HCT116 (cell line): ENCODE data around the gene ALKBH8. TPM values are rescaled to one million over a fixed set of nuclear protein-coding genes. Genes with fewer than 3 reads are reported as not detected.

Experiments used
- ATAC-seq: fragments of 200-7000 bp; cut with Tn5 transposase; 2 replicates; pipeline ENCODE4 v1.9.1; 2020; ENCODE audit warnings: mild to moderate bottlenecking, moderate library complexity
- BruUV-seq: library from RNA; stranded (reverse); fragments of 400-500 nt; replicated peaks from 2 replicates; lab custom pipeline; 2021; lab: Mats Ljungman, UMichigan
- CTCF ChIA-PET: fragments of 300-600 bp; sonication (Branson Sonifier 250); formaldehyde crosslinking; loops from one replicate; lab custom pipeline; 2021; ENCODE audit warnings: antibody characterized with exemption; lab: Charles Lee
- POLR2A ChIA-PET: fragments of 300-600, 350-600 bp; sonication (Branson Sonifier 250); formaldehyde crosslinking; loops from one replicate; lab custom pipeline; 2021; ENCODE audit warnings: antibody characterized with exemption; lab: Charles Lee
- RAD21 ChIA-PET, 2 experiments: fragments of 300-600 bp; sonication (Branson Sonifier 250); formaldehyde crosslinking; loops; one replicate each; lab custom pipeline; 2023; ENCODE audit warnings: low total read pairs in 2 of 2; ENCODE audit not compliant: uncharacterized antibody in 2 of 2, unreplicated experiment in 2 of 2, low non-redundant PET in 1 of 2; lab: Charles Lee
- DNase-seq: peaks from one replicate; pipeline ENCODE4 v3.0.0-alpha.2; 2010; ENCODE audit warnings: low read depth, low spot score
- H2AFZ ChIP-seq: fragments of 200-600 bp; shearing (Covaris generic), sonication (generic); 2 replicates; pipeline ENCODE4 v1.6.1; 2017; ENCODE audit warnings: low read depth, mixed run types, mixed read lengths, antibody characterized with exemption, low read length; ENCODE audit not compliant: poor library complexity, severe bottlenecking
- H3K27ac ChIP-seq: 2 replicates; pipeline ENCODE4 v1.5.1; 2012; ENCODE audit warnings: low read depth, low read length
- H3K27me3 ChIP-seq: fragments of 200-600 bp; sonication (generic); 2 replicates; pipeline ENCODE4 v1.6.1; 2016; ENCODE audit warnings: mixed run types, low read length, mixed read lengths; ENCODE audit not compliant: insufficient read depth
- H3K36me3 ChIP-seq, 2 experiments: fragments of 200-500 bp in 1 of 2; fragments of 200-600 bp in 1 of 2; sonication (Bioruptor generic) in 1 of 2; sonication (generic) in 1 of 2; 2 replicates each; pipeline versions ENCODE4 v1.5.1 to v1.6.1; 2014 to 2016; ENCODE audit warnings: low read length in 2 of 2, inconsistent platforms in 1 of 2, mixed read lengths in 1 of 2, mixed run types in 1 of 2; ENCODE audit not compliant: insufficient read depth in 2 of 2, control insufficient read depth in 1 of 2
- H3K4me1 ChIP-seq, 2 experiments: fragments of 200-600 bp in 1 of 2; sonication (generic) in 1 of 2; 2 replicates each; pipeline versions ENCODE4 v1.5.1 to v1.6.1; 2012 to 2017; ENCODE audit warnings: low read length in 2 of 2, inconsistent platforms in 1 of 2, mild to moderate bottlenecking in 1 of 2, mixed read lengths in 1 of 2, mixed run types in 1 of 2, moderate library complexity in 1 of 2; ENCODE audit not compliant: insufficient read depth in 2 of 2, control insufficient read depth in 1 of 2
- H3K4me2 ChIP-seq: fragments of 200-600 bp; sonication (generic); 2 replicates; pipeline ENCODE4 v1.6.1; 2017; ENCODE audit warnings: mixed run types, low read length, mixed read lengths
- H3K4me3 ChIP-seq, 2 experiments: fragments of 200-600 bp in 1 of 2; sonication (generic) in 1 of 2; replicated peaks in 1 of 2; 2 replicates each; pipeline ENCODE4 v1.5.1; 2011 to 2016; ENCODE audit warnings: low read length in 2 of 2, control low read depth in 1 of 2, low read depth in 1 of 2, mild to moderate bottlenecking in 1 of 2, mixed read lengths in 1 of 2, mixed run types in 1 of 2
- H3K79me2 ChIP-seq: fragments of 200-600 bp; sonication (generic); 2 replicates; pipeline ENCODE4 v1.6.1; 2017; ENCODE audit warnings: mild to moderate bottlenecking, mixed run types, low read length, moderate library complexity, mixed read lengths; ENCODE audit not compliant: insufficient read depth
- H3K9ac ChIP-seq: fragments of 200-600 bp; sonication (generic); 2 replicates; pipeline ENCODE4 v1.6.1; 2016; ENCODE audit warnings: low read length, mixed read lengths
- H3K9me2 ChIP-seq: fragments of 200-600 bp; sonication (generic), shearing (Covaris generic); 2 replicates; pipeline ENCODE4 v1.6.1; 2017; ENCODE audit warnings: mixed run types, mild to moderate bottlenecking, moderate library complexity; ENCODE audit not compliant: insufficient read depth
- H3K9me3 ChIP-seq, 2 experiments: fragments of 200-500 bp in 1 of 2; fragments of 200-600 bp in 1 of 2; sonication (Bioruptor generic) in 1 of 2; sonication (generic) in 1 of 2; 2 replicates each; pipeline ENCODE4 v1.6.1; 2014 to 2017; ENCODE audit warnings: low read length in 2 of 2, mixed read lengths in 2 of 2, inconsistent platforms in 1 of 2, low read depth in 1 of 2, mild to moderate bottlenecking in 1 of 2, mixed run types in 1 of 2, moderate library complexity in 1 of 2; ENCODE audit not compliant: control insufficient read depth in 1 of 2, insufficient read depth in 1 of 2
- H4K20me1 ChIP-seq: fragments of 200-600 bp; sonication (generic), shearing (Covaris generic); 2 replicates; pipeline ENCODE4 v1.6.1; 2017; ENCODE audit warnings: mixed run types, mild to moderate bottlenecking, moderate library complexity; ENCODE audit not compliant: insufficient read depth
- CBX3 ChIP-seq: IDR thresholded peaks from 2 replicates; pipeline ENCODE4 v1.6.1; 2012; ENCODE audit warnings: low read depth
- CTCF ChIP-seq, 3 experiments: fragments of 200-600 bp in 1 of 3; sonication (generic) in 1 of 3; IDR thresholded peaks in 2 of 3; conservative IDR thresholded peaks in 1 of 3; 2 replicates each; pipeline ENCODE4 v1.5.1; 2012 to 2017; ENCODE audit warnings: low read depth in 2 of 3, low read length in 2 of 3, antibody characterized with exemption in 1 of 3, borderline replicate concordance in 1 of 3, control low read depth in 1 of 3, mild to moderate bottlenecking in 1 of 3, mixed read lengths in 1 of 3, mixed run types in 1 of 3, moderate library complexity in 1 of 3; ENCODE audit not compliant: insufficient read depth in 1 of 3
- EGR1 ChIP-seq: IDR thresholded peaks from 2 replicates; pipeline ENCODE4 v1.6.1; 2012; ENCODE audit warnings: low read depth
- ELF1 ChIP-seq: IDR thresholded peaks from 2 replicates; pipeline ENCODE4 v1.6.1; 2012; ENCODE audit warnings: low read depth, borderline replicate concordance
- EZH2 ChIP-seq: fragments of 200-600 bp; sonication (generic); IDR thresholded peaks from 2 replicates; pipeline ENCODE4 v1.6.1; 2017; ENCODE audit warnings: antibody characterized with exemption, mixed run types
- FOSL1 ChIP-seq: IDR thresholded peaks from 2 replicates; pipeline ENCODE4 v1.6.1; 2012; ENCODE audit warnings: low read depth
- POLR2A ChIP-seq: IDR thresholded peaks from 2 replicates; pipeline ENCODE4 v1.7.0; 2011; ENCODE audit warnings: borderline replicate concordance; ENCODE audit not compliant: insufficient read depth, insufficient read length; ENCODE audit errors: extremely low read depth
- POLR2AphosphoS5 ChIP-seq: IDR thresholded peaks from 2 replicates; pipeline ENCODE4 v1.6.1; 2011; ENCODE audit warnings: mild to moderate bottlenecking, low read depth, low read length, moderate library complexity
- RAD21 ChIP-seq: IDR thresholded peaks from 2 replicates; pipeline ENCODE4 v1.6.1; 2012; ENCODE audit warnings: low read depth, mild to moderate bottlenecking
- SIN3A ChIP-seq: IDR thresholded peaks from 2 replicates; pipeline ENCODE4 v1.6.1; 2012; ENCODE audit warnings: low read depth
- SP1 ChIP-seq: IDR thresholded peaks from 2 replicates; pipeline ENCODE4 v1.6.1; 2012; ENCODE audit warnings: low read depth
- SRF ChIP-seq: IDR thresholded peaks from 2 replicates; pipeline ENCODE4 v1.6.1; 2012; ENCODE audit warnings: low read depth
- ZNF274 ChIP-seq: fragments of 200-500 bp; sonication (Bioruptor generic); IDR thresholded peaks from 2 replicates; pipeline ENCODE4 v1.6.1; 2014; ENCODE audit warnings: mild to moderate bottlenecking, low read depth, low read length, inconsistent platforms
- intact Hi-C: fragments of 100-400 bp; cut with micrococcal nuclease; formaldehyde crosslinking; loops from 2 replicates; pipeline ENCODE4 v1.10.0; 2022
- total RNA-seq: library from RNA; stranded (reverse); gene quantifications from one replicate; pipeline ENCODE4 v1.2.1, GENCODE V29; 2021; ENCODE audit not compliant: unreplicated experiment

Gene ALKBH8
- total RNA-seq, 1 experiment from 2014 or later: 11.6 TPM

DNA sequence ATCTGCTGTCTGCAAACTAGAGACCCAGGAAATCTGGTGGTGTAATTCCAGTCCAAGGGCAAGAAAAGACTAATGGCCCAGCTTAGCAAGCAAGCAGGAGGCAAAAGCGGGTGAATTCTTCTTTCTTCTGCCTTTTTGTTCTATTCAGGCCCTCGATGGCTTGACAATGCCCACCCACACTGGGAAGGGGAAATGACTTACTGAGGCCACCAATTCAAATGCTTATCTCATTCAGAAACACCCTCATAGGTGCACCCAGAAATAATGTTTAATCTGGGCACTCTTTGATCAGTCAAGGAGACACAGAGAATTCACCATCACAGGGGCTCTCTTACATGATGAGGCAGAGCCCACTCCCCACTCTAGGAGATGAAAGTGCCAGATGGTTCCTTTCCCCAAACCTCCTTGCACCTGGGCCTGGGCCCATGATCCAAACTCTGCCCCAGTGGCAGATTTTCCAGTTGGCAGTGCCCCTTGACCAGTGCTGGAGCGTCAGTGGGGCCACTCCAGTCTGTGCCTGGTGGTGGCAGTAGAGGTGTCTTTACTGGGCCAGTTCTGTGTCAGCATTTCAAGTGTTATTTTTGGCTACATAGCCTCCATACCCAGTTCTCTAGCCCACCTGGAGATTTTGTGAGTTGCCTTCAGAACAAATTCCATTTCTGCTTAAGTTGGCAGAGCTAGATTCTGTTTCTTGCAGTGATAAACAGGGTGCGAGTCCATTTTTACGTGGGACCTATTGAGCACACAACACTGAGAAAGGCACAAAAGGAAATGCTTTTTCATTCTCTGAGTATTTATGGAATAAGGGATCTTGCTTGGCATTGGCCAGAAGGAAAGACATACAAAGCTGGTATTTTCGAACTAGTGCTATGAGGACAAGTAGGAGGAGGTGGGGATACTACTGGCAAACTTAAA, 32.9 kb upstream of the ALKBH8 start:
- Histone ChIP-seq H3K4me3 (no peak overlapping the region), H3K36me3 (no peaks in the 10 kb centered on the region), H2AFZ (peak overlapping the region; percentile 8), H3K79me2 (no peaks in the 10 kb centered on the region), H3K9me3 (no peaks in the 10 kb centered on the region; a peak in 1 of 4 replicates), H3K4me1 (peaks cover 0 to 4% of the 10 kb centered on the region in 2 experiments; a peak in 1 of 4 replicates), H3K27ac (no peak overlapping the region), H3K27me3 (no peaks in the 10 kb centered on the region), H3K4me2 (no peak overlapping the region), H3K9ac (no peak overlapping the region), H4K20me1 (no peaks in the 10 kb centered on the region), H3K9me2 (no peaks in the 10 kb centered on the region)
- ChIA-PET RAD21 (no interaction called here), CTCF (no interaction called here), POLR2A (no interaction called here)
- TF ChIP-seq ZNF274 (no peak), RAD21 (peak; percentile 47; the same call in 1 of the 2 replicates), CTCF (IDR thresholded peaks at IDR 0.05 in 2 of 3, conservative IDR thresholded peaks at IDR 0.05 in 1 of 3; ENCODE audit: borderline replicate concordance in 1 of 3, insufficient read depth in 1 of 3, low read depth in 2 of 3, low read length in 2 of 3) (peak; percentile 37 to 83 (median 68); a peak in 4 of 6 replicates)
- peak; percentile 26 for DNase-seq
- intact Hi-C loops: no loop called here
- peak; percentile 100 for ATAC-seq
- BruUV-seq: no TSS peak

- Histone ChIP-seq H4K20me1 (no peaks in the 10 kb centered on the region), H3K27ac (no peak overlapping the region), H3K79me2 (no peaks in the 10 kb centered on the region), H3K4me1 (peaks cover 0 to 9% of the 10 kb centered on the region in 2 experiments; a peak in 1 of 4 replicates), H3K4me2 (no peak overlapping the region), H3K9ac (no peak overlapping the region), H3K9me2 (no peaks in the 10 kb centered on the region), H3K4me3 (no peak overlapping the region), H3K27me3 (no peaks in the 10 kb centered on the region), H2AFZ (no peak overlapping the region), H3K9me3 (no peaks in the 10 kb centered on the region; a peak in 1 of 4 replicates), H3K36me3 (no peaks in the 10 kb centered on the region)
- no TSS peak for BruUV-seq
- ChIA-PET POLR2A (no interaction called here), CTCF (interaction anchor here (1.9 kb wide), 1 partner anchor 31 kb away, joined by 6 read pairs; no protein-coding TSS in a partner anchor), RAD21 (no interaction called here)
- no peak for ATAC-seq
- intact Hi-C loops: no loop called here
- no peak for TF ChIP-seq SIN3A
- TF ChIP-seq EZH2: no peak
- no peak for TF ChIP-seq POLR2A
- TF ChIP-seq SRF: no peak
- no peak for TF ChIP-seq EGR1
- TF ChIP-seq ZNF274: no peak
- no peak for TF ChIP-seq CBX3
- no peak for TF ChIP-seq ELF1
- no peak for TF ChIP-seq POLR2AphosphoS5
- TF ChIP-seq FOSL1: no peak
- no peak for TF ChIP-seq SP1
- no peak for DNase-seq
Measured at GRCh38 chr11:107594736-107595135, 29.2 kb upstream of the ALKBH8 start.
